Chondrocyte (in vitro differentiated cells): ENCODE data around the gene COL11A1. TPM values are rescaled to one million over a fixed set of nuclear protein-coding genes. Genes with fewer than 3 reads are reported as not detected.
A peak's percentile ranks its signal among the peaks of the same experiment; 100 is the strongest.

Source experiments
- DNase-seq: peaks from one replicate; pipeline ENCODE4 v3.0.0; 2021; ENCODE audit warnings: mixed read lengths, low spot score
- H3K27ac Mint-ChIP-seq: one replicate; pipeline ENCODE4 v1.8.0; 2021; ENCODE audit warnings: mild to moderate bottlenecking, moderate library complexity, mixed read lengths; ENCODE audit not compliant: unreplicated experiment
- H3K27me3 Mint-ChIP-seq: 2 replicates; pipeline ENCODE4 v1.8.0; 2021; ENCODE audit warnings: low read depth, mixed read lengths
- H3K36me3 Mint-ChIP-seq: 2 replicates; pipeline ENCODE4 v1.8.0; 2021; ENCODE audit warnings: low read depth, mixed read lengths
- H3K4me1 Mint-ChIP-seq: 2 replicates; pipeline ENCODE4 v1.8.0; 2021; ENCODE audit warnings: low read depth, mild to moderate bottlenecking, mixed read lengths
- H3K4me3 Mint-ChIP-seq: one replicate; pipeline ENCODE4 v1.8.0; 2021; ENCODE audit warnings: mild to moderate bottlenecking, moderate library complexity, mixed read lengths; ENCODE audit not compliant: unreplicated experiment
- H3K9me3 Mint-ChIP-seq: 2 replicates; pipeline ENCODE4 v1.8.0; 2021; ENCODE audit warnings: low read depth, mixed read lengths
- CTCF ChIP-seq: fragments of 200-600 bp; sonication (generic); IDR thresholded peaks from 2 replicates; pipeline ENCODE4 v1.5.0; 2021; ENCODE audit warnings: antibody characterized with exemption, mild to moderate bottlenecking, moderate library complexity
- total RNA-seq: library from RNA; stranded (reverse); gene quantifications from 3 replicates; pipeline ENCODE4 v1.2.1, GENCODE V29; 2021

COL11A1 gene
- total RNA-seq, 1 donor from 2014 or later, result 1,042 TPM

GRCh38 chr1:103107741-103108375 is 464 bp downstream of the COL11A1 start:
- Mint-ChIP-seq H3K36me3 (no peaks in the 10 kb centered on the region), H3K4me3 (peak overlapping the region; percentile 81), H3K4me1 (peaks cover 57% of the 10 kb centered on the region), H3K27me3 (no peaks in the 10 kb centered on the region), H3K27ac (peak overlapping the region; percentile 83), H3K9me3 (no peaks in the 10 kb centered on the region)
- DNase-seq, result no peak
- peak; percentile 7 for TF ChIP-seq CTCF

DNA sequence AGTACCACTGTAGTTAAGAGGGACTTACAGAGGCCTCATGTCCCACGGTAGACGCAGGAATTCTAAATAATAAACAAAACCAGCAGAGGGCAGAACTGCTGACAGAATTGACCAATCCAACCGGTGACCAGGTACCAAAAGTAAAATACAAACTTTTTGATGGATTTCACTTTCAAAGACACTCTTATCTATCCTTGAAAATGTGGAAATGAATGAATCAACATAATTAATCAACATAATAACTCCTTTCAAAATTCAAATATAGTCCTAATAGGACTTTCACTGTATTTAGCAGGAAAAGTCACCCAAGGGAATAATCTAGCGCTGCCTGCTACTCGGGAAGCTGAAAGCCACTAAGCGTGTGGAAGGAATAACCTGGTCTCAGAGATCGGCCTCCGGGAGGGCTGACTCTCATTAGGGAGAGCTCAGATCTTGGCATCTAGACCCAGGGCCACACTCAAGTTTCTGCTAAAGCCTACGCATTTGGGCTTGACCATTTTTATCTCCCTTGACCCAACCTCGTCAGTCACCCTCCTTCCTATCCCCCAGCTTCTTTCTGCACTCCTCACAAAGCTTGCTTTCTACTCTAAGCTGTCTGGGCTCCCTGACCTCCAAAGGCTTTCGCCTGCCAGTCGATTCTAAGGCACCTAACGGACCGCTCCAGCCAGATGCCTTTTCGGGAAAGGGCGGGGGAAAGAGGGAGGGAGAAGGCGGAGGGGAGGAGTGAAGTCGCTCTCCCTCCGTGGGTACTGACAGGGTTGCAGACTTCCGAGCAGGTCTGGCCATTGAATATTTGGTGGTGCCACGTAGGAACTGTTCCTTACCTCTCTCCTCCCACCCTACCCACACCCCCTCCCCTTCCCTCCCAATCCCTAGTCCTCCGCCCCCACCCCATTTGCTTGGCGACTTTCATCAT is 1.6 kb downstream of the COL11A1 start:
- Mint-ChIP-seq H3K4me3 (peak overlapping the region; percentile 81), H3K9me3 (no peaks in the 10 kb centered on the region), H3K27ac (peak overlapping the region; percentile 83), H3K4me1 (peaks cover 58% of the 10 kb centered on the region), H3K27me3 (no peaks in the 10 kb centered on the region), H3K36me3 (peaks cover 3% of the 10 kb centered on the region)
- no peak for DNase-seq
- TF ChIP-seq CTCF, result peak; percentile 93

DNA sequence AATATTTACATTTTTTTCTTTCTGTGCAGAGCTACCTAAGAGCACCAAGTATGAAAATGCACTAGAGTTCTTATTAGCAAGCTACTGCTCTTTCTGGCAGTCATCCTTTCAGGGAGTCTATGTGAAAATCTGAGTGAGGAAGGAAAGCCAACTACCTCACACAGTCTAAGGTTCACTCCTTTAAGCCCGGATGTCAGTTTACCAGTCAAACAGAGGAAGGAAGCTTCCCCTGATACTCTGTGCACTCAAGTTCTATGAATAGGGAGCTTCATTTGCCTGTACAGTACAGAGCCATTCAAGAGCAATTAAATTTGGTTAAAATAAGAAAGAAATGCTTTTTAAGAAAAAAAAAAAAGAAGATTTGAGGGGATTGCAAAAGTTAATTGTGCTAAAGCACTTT is 6.9 kb downstream of the COL11A1 start:
- H3K4me1 Mint-ChIP-seq, result peaks cover 73% of the 10 kb centered on the region
- DNase-seq, result no peak
- TF ChIP-seq CTCF, result no peak
- H3K36me3 Mint-ChIP-seq, result peaks cover 19% of the 10 kb centered on the region
- peak overlapping the region; percentile 59 for H3K27ac Mint-ChIP-seq
- no peaks in the 10 kb centered on the region for H3K27me3 Mint-ChIP-seq
- peak overlapping the region; percentile 52 for H3K4me3 Mint-ChIP-seq
- no peaks in the 10 kb centered on the region for H3K9me3 Mint-ChIP-seq

- H3K36me3 Mint-ChIP-seq, result peaks cover 14% of the 10 kb centered on the region
- no peaks in the 10 kb centered on the region for H3K9me3 Mint-ChIP-seq
- DNase-seq, result no peak
- no peak overlapping the region for H3K4me3 Mint-ChIP-seq
- TF ChIP-seq CTCF, result no peak
- H3K27me3 Mint-ChIP-seq, result no peaks in the 10 kb centered on the region
- H3K4me1 Mint-ChIP-seq, result peaks cover 79% of the 10 kb centered on the region
- H3K27ac Mint-ChIP-seq, result no peak overlapping the region
These were observed 19.1 kb downstream of the COL11A1 start for GRCh38 chr1:103089221-103089620.

DNA sequence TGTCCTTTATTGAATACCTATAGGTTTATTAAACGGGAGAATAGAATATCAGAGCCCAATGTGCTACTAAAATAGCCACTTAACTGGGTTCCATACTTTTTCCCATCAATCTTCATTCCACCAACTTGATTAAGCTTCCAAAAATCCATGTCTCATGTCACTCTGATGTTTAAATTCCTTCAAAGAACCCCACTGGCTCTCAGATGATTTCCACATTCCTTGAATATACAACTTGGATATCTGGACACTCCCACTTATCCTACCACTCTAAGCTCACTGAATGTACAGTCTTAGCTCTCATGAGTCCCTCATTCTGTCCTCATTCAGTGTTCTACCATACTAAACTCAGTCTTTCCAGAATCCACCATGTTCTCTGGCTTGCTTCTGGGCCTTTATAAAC is 21.1 kb downstream of the COL11A1 start:
- Mint-ChIP-seq H3K27ac (peak overlapping the region; percentile 27), H3K27me3 (no peaks in the 10 kb centered on the region), H3K4me3 (no peak overlapping the region), H3K36me3 (peaks cover 19% of the 10 kb centered on the region), H3K4me1 (peaks cover 71% of the 10 kb centered on the region), H3K9me3 (no peaks in the 10 kb centered on the region)
- DNase-seq, result no peak
- TF ChIP-seq CTCF, result no peak
